DOHH2 (cell line): Measurements from ENCODE around the gene CP.

ENCODE experiments used
- EZH2phosphoT487 ChIP-seq: fragments of 200-600 bp; sonication (generic); IDR thresholded peaks from 2 replicates; pipeline ENCODE4 v1.6.1; 2017; ENCODE audit warnings: borderline replicate concordance, mild to moderate bottlenecking, antibody characterized with exemption, low read length, moderate library complexity, mixed read lengths
- TF ChIP-seq, protein P1 (sequence below): fragments of 200-600 bp; sonication (generic); IDR thresholded peaks from one replicate; pipeline ENCODE4 v1.5.1; 2014; ENCODE audit warnings: antibody characterized with exemption, mild to moderate bottlenecking, low read depth, low read length; ENCODE audit not compliant: poor library complexity, severe bottlenecking

DNA sequence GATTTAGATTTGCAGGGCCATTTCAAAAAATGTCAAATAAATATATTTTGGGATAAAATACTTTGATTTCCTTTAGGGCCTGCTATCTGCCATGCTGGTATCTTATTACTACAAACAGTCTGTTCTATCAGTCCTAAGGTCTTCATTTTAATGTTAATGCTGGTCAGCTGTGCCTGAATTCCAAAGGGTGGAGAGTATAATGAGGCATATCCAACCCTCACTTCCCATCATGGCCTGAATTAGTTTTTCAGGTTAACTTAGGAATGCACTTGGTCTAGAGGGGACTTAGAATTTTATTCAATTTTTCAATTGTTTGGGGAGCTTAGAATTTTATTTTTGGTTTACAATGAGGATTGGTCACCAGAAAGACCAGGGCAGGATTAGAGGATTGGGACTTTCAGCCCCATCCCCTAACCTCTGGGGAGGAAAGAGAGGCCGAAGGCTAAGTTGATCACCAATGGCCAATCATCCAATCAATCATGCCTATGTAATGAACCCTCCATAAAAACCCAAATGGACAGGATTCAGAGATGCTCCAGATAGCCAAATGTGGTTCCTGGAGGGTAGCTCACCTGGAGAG is 17.8 kb upstream of the CP start:
- TF ChIP-seq, protein P1, sequence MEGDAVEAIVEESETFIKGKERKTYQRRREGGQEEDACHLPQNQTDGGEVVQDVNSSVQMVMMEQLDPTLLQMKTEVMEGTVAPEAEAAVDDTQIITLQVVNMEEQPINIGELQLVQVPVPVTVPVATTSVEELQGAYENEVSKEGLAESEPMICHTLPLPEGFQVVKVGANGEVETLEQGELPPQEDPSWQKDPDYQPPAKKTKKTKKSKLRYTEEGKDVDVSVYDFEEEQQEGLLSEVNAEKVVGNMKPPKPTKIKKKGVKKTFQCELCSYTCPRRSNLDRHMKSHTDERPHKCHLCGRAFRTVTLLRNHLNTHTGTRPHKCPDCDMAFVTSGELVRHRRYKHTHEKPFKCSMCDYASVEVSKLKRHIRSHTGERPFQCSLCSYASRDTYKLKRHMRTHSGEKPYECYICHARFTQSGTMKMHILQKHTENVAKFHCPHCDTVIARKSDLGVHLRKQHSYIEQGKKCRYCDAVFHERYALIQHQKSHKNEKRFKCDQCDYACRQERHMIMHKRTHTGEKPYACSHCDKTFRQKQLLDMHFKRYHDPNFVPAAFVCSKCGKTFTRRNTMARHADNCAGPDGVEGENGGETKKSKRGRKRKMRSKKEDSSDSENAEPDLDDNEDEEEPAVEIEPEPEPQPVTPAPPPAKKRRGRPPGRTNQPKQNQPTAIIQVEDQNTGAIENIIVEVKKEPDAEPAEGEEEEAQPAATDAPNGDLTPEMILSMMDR: no peak
- no peak for TF ChIP-seq EZH2phosphoT487
